ENCODE data around the gene SETBP1.

DNA sequence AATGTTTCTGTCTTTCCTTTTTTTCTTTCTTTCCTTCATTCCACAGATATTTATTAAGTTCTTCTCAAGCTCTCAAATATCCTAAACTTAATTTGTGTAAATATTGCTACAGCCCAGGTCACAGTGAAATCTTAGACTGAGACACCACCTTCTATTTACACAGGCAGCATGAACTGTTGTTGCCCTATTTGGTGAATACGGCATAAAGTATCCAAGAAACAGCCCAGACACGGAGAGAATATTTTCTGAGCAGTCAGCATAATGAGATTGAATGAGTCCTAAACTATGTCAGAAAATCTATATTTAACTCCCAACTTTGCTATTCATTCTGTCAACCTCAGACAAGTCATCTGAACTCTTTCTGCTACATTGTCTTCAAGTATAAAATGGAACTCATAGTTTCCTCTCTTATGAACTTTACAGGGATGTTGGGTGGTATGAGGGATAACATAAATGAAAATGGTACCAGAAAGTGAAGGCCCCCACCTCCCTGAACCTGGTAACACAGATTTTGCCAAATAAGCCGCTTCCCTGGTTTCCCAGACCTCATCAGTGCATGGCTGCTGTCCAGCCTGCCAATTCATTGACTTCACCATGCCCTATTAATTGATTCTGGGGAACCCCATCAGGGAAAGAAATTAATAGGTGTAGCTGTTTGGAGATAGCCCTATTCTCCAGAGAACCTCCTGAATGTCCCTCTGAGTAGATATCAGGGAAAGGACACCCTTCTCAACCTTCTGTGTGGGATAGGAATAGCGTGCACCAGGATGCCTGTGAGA lies 235.9 kb downstream of the SETBP1 start:
- TF ChIP-seq, protein P1, sequence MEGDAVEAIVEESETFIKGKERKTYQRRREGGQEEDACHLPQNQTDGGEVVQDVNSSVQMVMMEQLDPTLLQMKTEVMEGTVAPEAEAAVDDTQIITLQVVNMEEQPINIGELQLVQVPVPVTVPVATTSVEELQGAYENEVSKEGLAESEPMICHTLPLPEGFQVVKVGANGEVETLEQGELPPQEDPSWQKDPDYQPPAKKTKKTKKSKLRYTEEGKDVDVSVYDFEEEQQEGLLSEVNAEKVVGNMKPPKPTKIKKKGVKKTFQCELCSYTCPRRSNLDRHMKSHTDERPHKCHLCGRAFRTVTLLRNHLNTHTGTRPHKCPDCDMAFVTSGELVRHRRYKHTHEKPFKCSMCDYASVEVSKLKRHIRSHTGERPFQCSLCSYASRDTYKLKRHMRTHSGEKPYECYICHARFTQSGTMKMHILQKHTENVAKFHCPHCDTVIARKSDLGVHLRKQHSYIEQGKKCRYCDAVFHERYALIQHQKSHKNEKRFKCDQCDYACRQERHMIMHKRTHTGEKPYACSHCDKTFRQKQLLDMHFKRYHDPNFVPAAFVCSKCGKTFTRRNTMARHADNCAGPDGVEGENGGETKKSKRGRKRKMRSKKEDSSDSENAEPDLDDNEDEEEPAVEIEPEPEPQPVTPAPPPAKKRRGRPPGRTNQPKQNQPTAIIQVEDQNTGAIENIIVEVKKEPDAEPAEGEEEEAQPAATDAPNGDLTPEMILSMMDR (IDR thresholded peaks at IDR 0.05): no peak
- TF ChIP-seq POLR2A (IDR thresholded peaks at IDR 0.05): no peak

Data from stomach (tissue), 4 donors.